GM12873 (cell line): ENCODE data around the gene ASB9.

Source experiments
- TF ChIP-seq, protein P1 (sequence below): IDR thresholded peaks from 2 replicates; pipeline ENCODE4 v1.5.1; 2012; ENCODE audit warnings: low read depth, mild to moderate bottlenecking, moderate library complexity, low read length, control low read depth; ENCODE audit not compliant: insufficient read depth; ENCODE audit errors: missing control alignments

The ASB9 gene

DNA sequence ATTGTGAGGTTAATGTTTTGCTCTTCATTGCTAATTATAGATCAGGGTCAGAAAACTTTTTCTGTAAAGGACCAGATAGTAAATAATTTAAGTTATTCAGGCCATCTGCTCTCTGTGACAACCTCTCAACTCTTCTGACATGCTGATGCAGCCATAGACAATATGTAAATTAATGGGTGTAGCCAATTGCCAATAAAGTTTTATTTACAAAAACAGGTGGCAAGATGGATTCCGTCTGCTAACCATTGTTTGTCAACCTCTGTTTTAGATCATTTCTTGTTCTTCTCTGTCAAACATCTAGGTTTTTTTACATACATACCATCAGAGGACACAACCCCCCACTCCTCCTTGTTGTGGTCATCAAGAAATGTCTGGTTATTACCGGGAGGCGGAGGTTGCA, 33.7 kb downstream of the ASB9 start:
- TF ChIP-seq, protein P1, sequence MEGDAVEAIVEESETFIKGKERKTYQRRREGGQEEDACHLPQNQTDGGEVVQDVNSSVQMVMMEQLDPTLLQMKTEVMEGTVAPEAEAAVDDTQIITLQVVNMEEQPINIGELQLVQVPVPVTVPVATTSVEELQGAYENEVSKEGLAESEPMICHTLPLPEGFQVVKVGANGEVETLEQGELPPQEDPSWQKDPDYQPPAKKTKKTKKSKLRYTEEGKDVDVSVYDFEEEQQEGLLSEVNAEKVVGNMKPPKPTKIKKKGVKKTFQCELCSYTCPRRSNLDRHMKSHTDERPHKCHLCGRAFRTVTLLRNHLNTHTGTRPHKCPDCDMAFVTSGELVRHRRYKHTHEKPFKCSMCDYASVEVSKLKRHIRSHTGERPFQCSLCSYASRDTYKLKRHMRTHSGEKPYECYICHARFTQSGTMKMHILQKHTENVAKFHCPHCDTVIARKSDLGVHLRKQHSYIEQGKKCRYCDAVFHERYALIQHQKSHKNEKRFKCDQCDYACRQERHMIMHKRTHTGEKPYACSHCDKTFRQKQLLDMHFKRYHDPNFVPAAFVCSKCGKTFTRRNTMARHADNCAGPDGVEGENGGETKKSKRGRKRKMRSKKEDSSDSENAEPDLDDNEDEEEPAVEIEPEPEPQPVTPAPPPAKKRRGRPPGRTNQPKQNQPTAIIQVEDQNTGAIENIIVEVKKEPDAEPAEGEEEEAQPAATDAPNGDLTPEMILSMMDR: no peak

GRCh38 chrX:15235001-15235400, 34.9 kb downstream of the ASB9 start:
- TF ChIP-seq, protein P1: no peak

GRCh38 chrX:15233416-15234015, 36.4 kb downstream of the ASB9 start:
- TF ChIP-seq, protein P1: no peak

- TF ChIP-seq, protein P1: no peak
Observed at GRCh38 chrX:15224747-15225146, 45.1 kb downstream of the ASB9 start.

GRCh38 chrX:15221321-15221720, 48.6 kb downstream of the ASB9 start:
- TF ChIP-seq, protein P1: no peak

DNA sequence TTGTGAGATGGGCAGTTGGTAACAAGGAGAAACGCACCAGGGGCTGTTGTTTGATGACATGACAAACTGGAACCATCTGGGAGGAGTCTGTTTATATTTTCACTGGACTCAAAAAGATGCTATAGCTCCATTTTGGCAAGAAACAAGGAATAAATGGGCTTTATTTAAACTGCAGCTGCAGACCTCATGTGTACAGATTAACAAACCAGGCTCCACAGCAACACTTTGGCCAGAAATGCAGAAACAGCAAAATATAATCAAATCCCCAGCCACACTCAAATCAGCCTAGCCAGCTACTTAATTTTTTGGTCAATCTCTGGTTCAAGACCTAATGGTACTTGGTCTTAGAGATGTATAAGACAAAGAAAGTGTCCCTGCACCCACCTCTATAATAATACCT, 52.7 kb downstream of the ASB9 start:
- TF ChIP-seq, protein P1: no peak

DNA sequence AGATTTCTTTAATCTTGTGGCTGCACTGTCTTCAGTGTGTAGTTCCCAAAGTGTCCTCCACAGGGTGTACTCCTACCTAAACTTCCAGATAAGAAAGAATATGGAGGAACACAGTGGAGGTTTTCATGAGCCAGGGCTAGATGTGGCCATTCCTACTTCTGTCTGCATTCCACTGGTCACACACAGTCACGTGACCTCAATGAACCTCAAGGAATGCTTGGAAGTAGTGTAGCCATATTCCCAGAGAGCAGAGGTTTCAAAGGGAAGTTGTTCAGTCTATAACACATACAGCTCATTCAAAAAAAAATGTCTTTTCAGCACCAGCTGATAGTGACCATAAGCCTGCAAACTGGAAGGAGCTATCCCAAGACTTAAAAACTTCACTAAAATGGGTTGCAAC, 53.6 kb downstream of the ASB9 start:
- TF ChIP-seq, protein P1: no peak
